ENCODE data around the gene ODAD3. TPM values are rescaled to one million over a fixed set of nuclear protein-coding genes. Genes with fewer than 3 reads are reported as not detected.
A peak's percentile ranks its signal among the peaks of the same experiment; 100 is the strongest.

Gene ODAD3
- total and polyA plus RNA-seq, 10 of the 15 experiments (the other 5 are each of a cell fraction or from before 2014, with no cell fraction given): 0.11 to 0.39 (median 0.28) TPM; not detected in 7

GRCh38 chr19:11375143-11375948 lies 59.6 kb downstream of the ODAD3 start (continued):
- no peak for TF ChIP-seq NFYA (IDR thresholded peaks at IDR 0.05; ENCODE audit: borderline replicate concordance, low read depth, low read length)
- no peak for TF ChIP-seq CBX5 (IDR thresholded peaks at IDR 0.05; ENCODE audit: low read depth)
- no peak for TF ChIP-seq RAD21 (IDR thresholded peaks at IDR 0.05; ENCODE audit: insufficient read depth, low read depth, low read length)
- no peak for TF ChIP-seq ZZZ3 (IDR thresholded peaks at IDR 0.05; ENCODE audit: control insufficient read depth, insufficient read length, low read depth)
- TF ChIP-seq FOXM1 (IDR thresholded peaks at IDR 0.05; ENCODE audit: low read depth, low read length): no peak
- no peak for TF ChIP-seq SP1 (IDR thresholded peaks at IDR 0.05; ENCODE audit: low read depth, low read length)
- TF ChIP-seq MEF2A (IDR thresholded peaks at IDR 0.05; ENCODE audit: insufficient read depth, low read depth, low read length): no peak
- TF ChIP-seq NR2C1 (IDR thresholded peaks at IDR 0.05): no peak
- TF ChIP-seq RAD51 (IDR thresholded peaks at IDR 0.05): peak; percentile 43; the same call in 1 of the 2 replicates
- TF ChIP-seq CTCF (IDR thresholded peaks at IDR 0.05 in 2 of 3, conservative IDR thresholded peaks at IDR 0.05 in 1 of 3; ENCODE audit: control insufficient read depth in 2 of 3, extremely low read depth in 1 of 3, insufficient read depth in 1 of 3, low read depth in 3 of 3, low read length in 3 of 3): no peak
- no peak for TF ChIP-seq MYC (IDR thresholded peaks at IDR 0.05; ENCODE audit: insufficient read depth, insufficient read length, insufficient replicate concordance, low read length, severe bottlenecking)
- TF ChIP-seq REST (IDR thresholded peaks at IDR 0.05; ENCODE audit: low read depth, low read length): 0 out of 2 replicates have a peak, but pooled peaks have one; percentile 4
- TF ChIP-seq NR2C2 (IDR thresholded peaks at IDR 0.05; ENCODE audit: borderline replicate concordance, control insufficient read depth, insufficient read length, low read depth): no peak
- peak; percentile 61; the same call in 1 of the 2 replicates for TF ChIP-seq SMAD5 (IDR thresholded peaks at IDR 0.05; ENCODE audit: low read depth)
- peak; percentile 85; the same call in 1 of the 2 replicates for TF ChIP-seq POLR2AphosphoS2 (IDR thresholded peaks at IDR 0.05; ENCODE audit: low read depth, low read length)

Measured in GM12878 (cell line).